Cardiac fibroblast (primary cell): Measurements from ENCODE around the gene MS4A13.

ENCODE experiments used
- DNase-seq, 2 donors: peaks; one replicate each; pipeline versions ENCODE4 v3.0.0 to v3.0.0-alpha.2; 2010; ENCODE audit warnings: low read depth in 2 of 2
- H3K4me3 ChIP-seq, 2 donors: replicated peaks in 1 of 2; 1 replicate in 1 of 2; 2 replicates in 1 of 2; pipeline ENCODE4 v1.5.1; 2011; ENCODE audit warnings: low read depth in 2 of 2, low read length in 2 of 2, mild to moderate bottlenecking in 2 of 2, moderate library complexity in 1 of 2
- TF ChIP-seq, protein P1 (sequence below): IDR thresholded peaks from one replicate; pipeline ENCODE4 v1.5.1; 2011; ENCODE audit warnings: low read depth, mild to moderate bottlenecking, low read length, inconsistent platforms

The MS4A13 gene

DNA sequence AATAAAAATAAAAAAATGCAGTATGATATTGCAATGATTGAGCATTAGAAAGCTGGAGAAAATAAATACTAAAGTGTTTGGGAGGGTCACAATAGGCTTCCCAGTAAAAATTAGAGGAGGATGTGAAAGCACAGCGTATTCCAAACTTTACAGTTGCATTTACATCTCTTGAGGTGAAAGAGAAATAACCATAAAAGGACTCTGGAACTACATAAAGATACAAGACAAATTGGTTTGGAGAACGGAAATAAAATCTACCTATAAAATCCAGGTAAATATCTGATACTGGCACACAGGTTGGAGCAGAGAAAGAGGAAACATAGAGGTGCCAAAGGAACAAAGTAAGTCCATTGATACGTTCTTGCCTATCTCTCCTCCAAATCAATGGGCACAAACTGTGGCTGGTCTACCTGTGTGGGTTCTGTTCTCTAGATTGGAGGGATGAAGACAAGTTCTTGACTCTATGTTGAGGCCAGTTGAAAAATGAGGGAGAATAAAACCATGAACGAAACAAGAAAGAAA is 22.6 kb upstream of the MS4A13 start, which contains the start of gene MS4A12:
TSS of gene MS4A12 (plus strand) at position 291 of the 522 bp plus-strand sequence. CDS start 4,541 bp downstream, outside the sequence.
- TF ChIP-seq, protein P1, sequence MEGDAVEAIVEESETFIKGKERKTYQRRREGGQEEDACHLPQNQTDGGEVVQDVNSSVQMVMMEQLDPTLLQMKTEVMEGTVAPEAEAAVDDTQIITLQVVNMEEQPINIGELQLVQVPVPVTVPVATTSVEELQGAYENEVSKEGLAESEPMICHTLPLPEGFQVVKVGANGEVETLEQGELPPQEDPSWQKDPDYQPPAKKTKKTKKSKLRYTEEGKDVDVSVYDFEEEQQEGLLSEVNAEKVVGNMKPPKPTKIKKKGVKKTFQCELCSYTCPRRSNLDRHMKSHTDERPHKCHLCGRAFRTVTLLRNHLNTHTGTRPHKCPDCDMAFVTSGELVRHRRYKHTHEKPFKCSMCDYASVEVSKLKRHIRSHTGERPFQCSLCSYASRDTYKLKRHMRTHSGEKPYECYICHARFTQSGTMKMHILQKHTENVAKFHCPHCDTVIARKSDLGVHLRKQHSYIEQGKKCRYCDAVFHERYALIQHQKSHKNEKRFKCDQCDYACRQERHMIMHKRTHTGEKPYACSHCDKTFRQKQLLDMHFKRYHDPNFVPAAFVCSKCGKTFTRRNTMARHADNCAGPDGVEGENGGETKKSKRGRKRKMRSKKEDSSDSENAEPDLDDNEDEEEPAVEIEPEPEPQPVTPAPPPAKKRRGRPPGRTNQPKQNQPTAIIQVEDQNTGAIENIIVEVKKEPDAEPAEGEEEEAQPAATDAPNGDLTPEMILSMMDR, result no peak
- DNase-seq, result no peak
- no peak within 1 kb of the TSS for H3K4me3 ChIP-seq

DNA sequence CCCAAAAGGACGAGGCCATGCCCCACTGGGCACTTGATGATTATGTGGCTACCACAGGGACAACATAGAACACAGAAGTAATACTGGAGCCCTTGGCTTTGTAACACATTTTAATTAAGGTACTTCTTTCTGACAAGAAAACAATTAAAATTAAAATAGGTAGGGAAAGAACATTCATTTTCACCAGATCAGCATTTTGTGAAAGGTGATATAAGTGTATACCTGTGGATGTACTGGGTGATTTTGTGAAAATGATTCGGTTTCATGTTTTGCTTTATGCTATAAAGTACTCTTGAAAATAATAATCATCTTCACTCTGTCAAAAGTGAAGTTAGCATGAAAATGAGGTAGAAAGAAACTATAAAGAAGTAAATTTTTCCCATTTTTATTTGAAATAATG is 21.7 kb upstream of the MS4A13 start:
- no peak overlapping the region for H3K4me3 ChIP-seq
- TF ChIP-seq, protein P1, result no peak
- no peak for DNase-seq

DNA sequence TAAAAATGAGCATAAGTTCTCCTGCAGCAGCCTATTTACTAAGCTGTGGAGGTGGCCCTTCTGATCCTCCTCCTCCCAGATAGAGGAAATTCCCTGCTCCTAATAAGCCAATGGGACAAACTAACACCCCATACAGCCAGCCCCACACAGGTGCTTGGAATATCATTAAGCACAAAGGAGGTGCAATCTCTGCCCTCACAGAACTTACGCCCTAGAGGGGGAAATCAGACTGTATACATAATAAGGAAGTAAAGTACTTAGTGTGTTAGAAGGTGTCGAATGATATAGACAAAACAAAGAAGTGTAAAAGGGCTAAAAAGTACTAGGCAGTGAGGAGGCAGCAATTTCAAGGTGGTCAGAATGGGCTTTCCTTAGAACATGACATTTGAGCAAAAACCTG is 16.8 kb upstream of the MS4A13 start:
- DNase-seq, result no peak
- TF ChIP-seq, protein P1, result no peak
- no peak overlapping the region for H3K4me3 ChIP-seq

DNA sequence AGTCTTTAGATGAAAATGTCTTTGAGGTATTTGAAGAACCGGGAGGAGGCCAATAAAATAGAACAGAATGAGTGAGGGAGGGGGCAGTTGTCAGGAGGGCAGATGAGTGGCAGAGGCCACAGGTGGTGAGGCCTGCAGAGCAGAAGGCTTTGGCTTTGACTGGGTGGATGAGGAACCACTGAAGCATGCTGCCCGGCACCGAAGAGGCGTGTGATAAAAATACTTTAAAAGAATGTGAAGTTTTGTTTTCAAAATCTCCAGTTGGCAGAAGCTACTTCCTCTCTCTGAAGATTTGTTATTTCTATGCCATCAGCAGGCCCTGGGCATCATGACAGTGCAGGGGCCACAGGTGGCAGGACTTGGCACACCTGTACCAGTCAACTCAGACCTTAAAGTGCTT is 16.3 kb upstream of the MS4A13 start:
- peak in 1 of 2 donors; percentile 1 for DNase-seq
- H3K4me3 ChIP-seq, result no peak overlapping the region
- TF ChIP-seq, protein P1, result no peak

DNA sequence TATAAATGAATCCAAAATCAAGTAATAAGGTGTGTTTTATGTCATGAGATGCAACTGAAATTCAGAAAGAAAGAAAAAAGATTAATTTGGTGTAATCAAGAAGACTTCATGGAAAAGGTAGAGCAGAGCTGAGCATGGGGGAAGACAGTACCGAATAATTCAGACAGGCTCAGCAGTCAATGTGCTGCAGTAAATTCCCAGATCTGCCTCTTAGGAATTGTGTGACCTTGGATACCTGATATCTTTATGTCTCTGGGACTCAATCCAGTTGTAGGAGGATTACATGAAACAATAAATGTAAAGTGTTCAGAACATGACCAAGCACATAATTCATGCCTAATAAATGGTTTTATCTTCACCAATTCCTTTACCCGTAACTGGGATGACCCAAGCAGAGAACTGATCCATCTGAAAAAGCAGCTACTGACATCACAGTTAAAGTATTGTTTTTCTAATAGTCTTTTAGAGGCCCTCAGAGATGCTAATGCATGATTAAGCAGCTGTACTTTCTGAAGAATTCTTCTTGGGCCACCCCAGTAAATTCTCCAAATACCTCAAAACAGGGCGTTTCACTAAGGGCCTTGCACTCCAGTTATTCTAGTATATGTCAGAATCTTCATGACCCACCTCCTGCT is 14.8 kb upstream of the MS4A13 start:
- peak in 1 of 2 donors; percentile 18 for DNase-seq
- TF ChIP-seq, protein P1, result no peak

DNA sequence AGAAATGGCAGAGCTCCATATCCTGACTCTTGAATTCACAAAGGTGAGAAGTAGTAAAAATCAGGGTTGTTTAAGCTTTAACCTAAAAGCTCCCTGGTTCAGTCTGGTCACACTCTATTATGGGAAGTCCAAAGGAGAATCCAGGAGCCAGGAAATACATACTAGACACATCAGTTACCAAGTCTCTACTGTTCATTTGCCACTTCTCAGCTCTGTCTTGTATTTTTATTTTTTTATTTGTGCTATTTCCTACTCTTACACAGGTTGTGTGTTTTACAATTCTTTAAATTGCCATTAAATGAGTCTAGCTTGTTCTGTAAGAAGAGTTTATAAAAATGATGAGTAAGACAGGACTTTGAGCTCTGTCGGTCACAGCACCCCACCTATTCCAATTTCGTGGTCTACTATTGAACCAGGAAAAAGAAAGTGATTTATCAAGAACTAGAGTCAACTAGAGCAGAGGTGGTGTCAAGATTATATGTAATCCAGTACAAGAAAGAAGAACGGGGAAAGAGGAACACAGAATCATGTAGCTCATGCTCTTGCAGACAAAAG is 12.9 kb upstream of the MS4A13 start:
- DNase-seq, result no peak
- TF ChIP-seq, protein P1, result no peak
- H3K4me3 ChIP-seq, result no peak overlapping the region

More for the DNA sequence above, 14.8 kb upstream of the MS4A13 start:
- H3K4me3 ChIP-seq, result no peak overlapping the region
